Transverse colon (tissue), 4 donors: Measurements from ENCODE around the gene RHOV.

Experiments
- POLR2A ChIP-seq: fragments of 450-650 bp; IDR thresholded peaks from one replicate; pipeline ENCODE4 v1.6.1; 2016; ENCODE audit warnings: antibody characterized with exemption, mild to moderate bottlenecking, moderate library complexity
- POLR2AphosphoS5 ChIP-seq, 3 donors: sonication (generic); formaldehyde crosslinking; IDR thresholded peaks; one replicate each; pipeline ENCODE4 v1.6.1; 2016; ENCODE audit warnings: antibody characterized with exemption in 3 of 3
- TF ChIP-seq, protein P1 (sequence below), 5 experiments: fragments of 200-600 bp in 3 of 5; fragments of 450-650 bp in 2 of 5; sonication (generic) in 3 of 5; IDR thresholded peaks; 1 replicate in 2 of 5; 2 replicates in 3 of 5; pipeline ENCODE4 v1.5.1; 2016 to 2017; ENCODE audit warnings: antibody characterized with exemption in 5 of 5, inconsistent platforms in 3 of 5, mild to moderate bottlenecking in 2 of 5, moderate library complexity in 1 of 5

DNA sequence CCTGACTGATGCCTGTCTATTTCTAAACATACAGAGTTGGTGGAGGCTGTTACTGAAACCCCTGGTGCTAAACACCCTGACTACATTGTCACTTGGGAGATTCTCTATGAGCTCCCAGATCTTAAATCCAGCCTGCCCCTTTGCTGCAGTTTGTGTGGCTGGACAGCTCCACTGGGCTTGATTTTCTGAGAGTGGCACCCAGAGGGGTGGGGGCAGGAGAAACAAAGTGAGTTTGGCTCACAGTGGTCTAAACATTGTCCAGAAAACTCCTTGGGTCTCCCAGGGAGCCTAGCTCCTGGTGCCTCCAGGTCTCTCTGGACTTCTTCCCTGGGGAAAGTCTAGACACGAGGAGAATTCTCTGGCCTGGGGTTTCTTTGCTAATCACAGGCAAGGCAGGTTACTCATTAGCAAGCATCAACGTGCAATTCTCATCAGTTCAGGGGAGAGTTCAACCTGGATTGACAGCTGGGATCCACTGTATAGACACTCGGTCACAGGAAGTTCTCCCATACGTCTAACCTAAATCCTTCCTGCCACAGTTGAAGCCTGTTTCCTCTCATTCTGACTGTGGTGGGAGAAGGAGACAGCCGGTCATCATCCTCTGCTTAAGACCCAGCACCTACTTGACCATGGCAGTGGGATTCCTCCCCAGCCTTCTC lies 48.0 kb upstream of the RHOV start:
- TF ChIP-seq POLR2A: no peak
- no peak for TF ChIP-seq POLR2AphosphoS5 (IDR thresholded peaks at IDR 0.05)
- TF ChIP-seq, protein P1, sequence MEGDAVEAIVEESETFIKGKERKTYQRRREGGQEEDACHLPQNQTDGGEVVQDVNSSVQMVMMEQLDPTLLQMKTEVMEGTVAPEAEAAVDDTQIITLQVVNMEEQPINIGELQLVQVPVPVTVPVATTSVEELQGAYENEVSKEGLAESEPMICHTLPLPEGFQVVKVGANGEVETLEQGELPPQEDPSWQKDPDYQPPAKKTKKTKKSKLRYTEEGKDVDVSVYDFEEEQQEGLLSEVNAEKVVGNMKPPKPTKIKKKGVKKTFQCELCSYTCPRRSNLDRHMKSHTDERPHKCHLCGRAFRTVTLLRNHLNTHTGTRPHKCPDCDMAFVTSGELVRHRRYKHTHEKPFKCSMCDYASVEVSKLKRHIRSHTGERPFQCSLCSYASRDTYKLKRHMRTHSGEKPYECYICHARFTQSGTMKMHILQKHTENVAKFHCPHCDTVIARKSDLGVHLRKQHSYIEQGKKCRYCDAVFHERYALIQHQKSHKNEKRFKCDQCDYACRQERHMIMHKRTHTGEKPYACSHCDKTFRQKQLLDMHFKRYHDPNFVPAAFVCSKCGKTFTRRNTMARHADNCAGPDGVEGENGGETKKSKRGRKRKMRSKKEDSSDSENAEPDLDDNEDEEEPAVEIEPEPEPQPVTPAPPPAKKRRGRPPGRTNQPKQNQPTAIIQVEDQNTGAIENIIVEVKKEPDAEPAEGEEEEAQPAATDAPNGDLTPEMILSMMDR (IDR thresholded peaks at IDR 0.05): no peak
